OCI-LY7 (cell line): ENCODE data around the gene DDB1. TPM values are rescaled to one million over a fixed set of nuclear protein-coding genes. Genes with fewer than 3 reads are reported as not detected.

ENCODE experiments used
- BruUV-seq: library from RNA; stranded (reverse); fragments of 400-500 nt; replicated peaks from 2 replicates; lab custom pipeline; 2021; lab: Mats Ljungman, UMichigan
- CTCF ChIA-PET: fragments of 300-600 bp; sonication (Branson Sonifier 250); formaldehyde crosslinking; loops from one replicate; lab custom pipeline; 2022; ENCODE audit warnings: antibody characterized with exemption; ENCODE audit not compliant: unreplicated experiment; lab: Charles Lee
- POLR2A ChIA-PET: fragments of 300-600 bp; sonication (Branson Sonifier 250); formaldehyde crosslinking; loops from one replicate; lab custom pipeline; 2022; ENCODE audit warnings: antibody characterized with exemption; lab: Charles Lee
- DNase-seq: peaks from one replicate; pipeline ENCODE4 v3.0.0-alpha.2; 2015; ENCODE audit warnings: low spot score
- H2AFZ ChIP-seq: fragments of 200-600 bp; sonication (generic), shearing (Covaris generic); 2 replicates; pipeline ENCODE4 v1.6.1; 2014; ENCODE audit warnings: mild to moderate bottlenecking, antibody characterized with exemption, low read length, moderate library complexity
- H3K27ac ChIP-seq: fragments of 200-600 bp; sonication (generic); 2 replicates; pipeline ENCODE4 v1.5.1; 2014; ENCODE audit warnings: mixed run types, low read depth, mild to moderate bottlenecking, moderate library complexity, low read length, inconsistent platforms; ENCODE audit not compliant: poor library complexity, severe bottlenecking
- H3K36me3 ChIP-seq: fragments of 200-600 bp; sonication (generic); 2 replicates; pipeline ENCODE4 v1.6.1; 2014; ENCODE audit warnings: mild to moderate bottlenecking, antibody characterized with exemption, low read length, moderate library complexity, mixed read lengths; ENCODE audit not compliant: insufficient read depth
- H3K4me1 ChIP-seq: fragments of 200-600 bp; sonication (generic); 2 replicates; pipeline ENCODE4 v1.5.1; 2014; ENCODE audit warnings: mild to moderate bottlenecking, low read length; ENCODE audit not compliant: insufficient read depth, poor library complexity, severe bottlenecking
- H3K4me2 ChIP-seq: fragments of 200-600 bp; sonication (generic); 2 replicates; pipeline ENCODE4 v1.6.1; 2014; ENCODE audit warnings: mild to moderate bottlenecking, low read length
- H3K4me3 ChIP-seq: fragments of 200-600 bp; sonication (generic); 2 replicates; pipeline ENCODE4 v1.5.1; 2014; ENCODE audit warnings: mild to moderate bottlenecking, low read depth, low read length; ENCODE audit not compliant: poor library complexity, severe bottlenecking
- H3K79me2 ChIP-seq: fragments of 200-600 bp; sonication (generic); 2 replicates; pipeline ENCODE4 v1.6.1; 2016; ENCODE audit warnings: low read depth, mild to moderate bottlenecking, low read length, moderate library complexity, mixed read lengths; ENCODE audit not compliant: insufficient read depth
- H3K9me2 ChIP-seq: fragments of 200-600 bp; sonication (generic); 2 replicates; pipeline ENCODE4 v1.6.1; 2016; ENCODE audit warnings: mild to moderate bottlenecking, low read length, mixed read lengths; ENCODE audit not compliant: insufficient read depth
- H3K9me3 ChIP-seq: fragments of 200-600 bp; sonication (generic); 2 replicates; pipeline ENCODE4 v1.6.1; 2014; ENCODE audit warnings: mild to moderate bottlenecking, mixed run types, low read length, mixed read lengths
- H4K20me1 ChIP-seq: fragments of 200-600 bp; sonication (generic); 2 replicates; pipeline ENCODE4 v1.6.1; 2014; ENCODE audit warnings: mild to moderate bottlenecking, antibody characterized with exemption, low read length, moderate library complexity, mixed read lengths; ENCODE audit not compliant: insufficient read depth
- CTCF ChIP-seq: fragments of 200-600 bp; sonication (generic); conservative IDR thresholded peaks from 2 replicates; pipeline ENCODE4 v1.5.1; 2014; ENCODE audit warnings: mild to moderate bottlenecking, antibody characterized with exemption, low read length, moderate library complexity, mixed read lengths
- EZH2phosphoT487 ChIP-seq: fragments of 200-600 bp; sonication (generic); IDR thresholded peaks from 2 replicates; pipeline ENCODE4 v1.6.1; 2018; ENCODE audit warnings: low read depth, borderline replicate concordance, mild to moderate bottlenecking, mixed run types, antibody characterized with exemption, low read length, moderate library complexity, mixed read lengths
- intact Hi-C: fragments of 100-400 bp; cut with micrococcal nuclease; formaldehyde crosslinking; loops from one replicate; pipeline ENCODE4 v1.10.0; 2022; ENCODE audit not compliant: unreplicated experiment
- total RNA-seq, 2 experiments: library from RNA; depleted of rRNA in 1 of 2; stranded (reverse); fragments of >200 nt in 1 of 2; shearing (Covaris generic) in 1 of 2; gene quantifications; 2 replicates each; pipeline ENCODE4 v1.2.3, GENCODE V29; 2014 to 2022

DDB1 gene
- total RNA-seq, 2 experiments from 2014 or later, result 194 to 225 TPM

DNA sequence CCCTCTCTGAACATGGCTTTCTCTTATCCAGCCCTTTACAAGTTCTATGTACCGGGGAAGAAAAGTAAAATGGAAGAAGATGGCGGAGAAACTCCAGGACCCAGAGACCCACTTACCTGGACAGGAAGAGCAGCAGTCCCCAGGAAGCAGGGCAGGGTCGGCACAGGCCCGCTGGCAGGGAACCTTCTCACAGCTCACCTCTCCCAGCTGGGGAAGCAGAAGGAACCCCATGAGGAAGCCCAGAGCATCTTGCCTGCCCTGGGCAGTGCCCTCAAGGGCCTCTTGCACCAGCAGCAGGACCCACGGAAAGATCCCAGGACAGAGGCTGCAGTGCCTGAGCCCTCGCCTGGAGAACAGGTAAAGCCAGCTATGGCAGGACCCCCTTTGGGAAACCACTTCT lies 68.5 kb downstream of the DDB1 start:
- Histone ChIP-seq H3K36me3 (no peaks in the 10 kb centered on the region), H4K20me1 (no peaks in the 10 kb centered on the region), H3K79me2 (no peaks in the 10 kb centered on the region), H3K4me2 (no peak overlapping the region), H3K4me1 (no peaks in the 10 kb centered on the region), H3K27ac (no peak overlapping the region), H2AFZ (no peak overlapping the region), H3K9me2 (no peaks in the 10 kb centered on the region), H3K4me3 (no peak overlapping the region), H3K9me3 (no peaks in the 10 kb centered on the region)
- POLR2A ChIA-PET, result no interaction called here
- no TSS peak for BruUV-seq
- intact Hi-C loops, result no loop called here
- CTCF ChIA-PET, result no interaction called here
- no peak for DNase-seq
- no peak for TF ChIP-seq EZH2phosphoT487
- no peak for TF ChIP-seq CTCF

- intact Hi-C loops, result no loop called here
Measured at GRCh38 chr11:61259363-61259762, 73.5 kb downstream of the DDB1 start.

More at GRCh38 chr11:61259363-61259762, 73.5 kb downstream of the DDB1 start:
- Histone ChIP-seq H3K36me3 (no peaks in the 10 kb centered on the region), H3K9me3 (no peaks in the 10 kb centered on the region), H3K79me2 (no peaks in the 10 kb centered on the region), H3K27ac (no peak overlapping the region), H3K4me3 (no peak overlapping the region), H2AFZ (no peak overlapping the region), H3K9me2 (no peaks in the 10 kb centered on the region), H3K4me2 (no peak overlapping the region), H4K20me1 (no peaks in the 10 kb centered on the region), H3K4me1 (no peaks in the 10 kb centered on the region)
- TF ChIP-seq EZH2phosphoT487, result no peak
- no peak for TF ChIP-seq CTCF
- no peak for DNase-seq
- ChIA-PET POLR2A (no interaction called here), CTCF (no interaction called here)
- no TSS peak for BruUV-seq
